Epithelial cell of prostate (primary cell): ENCODE measurements around the gene KCNK5.

Experiments
- DNase-seq: peaks from one replicate; pipeline ENCODE4 v3.0.0-alpha.2; 2011; ENCODE audit warnings: low read depth, low spot score
- H3K27ac ChIP-seq: fragments of 450-650 bp; 2 replicates; pipeline ENCODE4 v1.5.1; 2017; ENCODE audit warnings: mild to moderate bottlenecking

The KCNK5 gene

DNA sequence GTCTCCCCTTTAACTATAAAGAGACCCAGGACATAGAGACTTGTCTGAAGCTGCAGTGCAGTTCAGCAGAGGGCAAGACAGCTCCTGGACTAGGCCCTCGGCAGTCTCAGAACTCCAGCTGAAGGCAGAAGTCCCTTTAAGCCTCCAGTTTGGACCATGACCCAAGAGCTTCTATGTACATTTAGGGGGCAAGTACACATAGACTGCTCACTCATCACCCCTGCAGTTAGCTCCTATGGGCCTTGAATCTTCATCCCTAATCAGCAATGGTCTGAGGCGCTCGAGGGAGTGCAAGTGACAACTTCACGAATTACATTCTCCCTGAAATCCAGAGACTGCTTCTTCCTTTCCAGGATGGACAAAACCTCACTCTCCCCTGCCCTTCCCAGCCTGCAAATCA lies 47.4 kb downstream of the KCNK5 start:
- DNase-seq: no peak
- H3K27ac ChIP-seq: no peak overlapping the region

DNA sequence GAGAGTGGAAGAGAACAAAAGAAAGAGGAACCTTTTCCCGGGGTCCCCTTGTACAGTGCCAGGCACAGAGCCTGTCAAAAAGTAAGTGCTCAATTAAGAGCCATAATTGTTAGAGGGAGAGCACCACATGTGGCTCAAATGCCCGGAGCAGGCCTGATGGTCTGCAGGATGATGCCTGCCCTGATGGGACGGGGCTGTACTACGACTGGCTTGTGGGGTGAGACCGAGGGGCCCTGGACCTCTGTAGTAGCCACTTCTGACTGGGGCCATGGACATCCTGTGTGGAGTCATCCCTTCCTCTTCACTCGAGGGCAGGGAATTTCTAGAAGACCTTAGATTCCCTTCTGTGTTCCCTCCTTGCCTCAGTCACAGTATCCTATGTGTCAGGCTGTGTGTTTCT lies 47.9 kb downstream of the KCNK5 start:
- H3K27ac ChIP-seq: no peak overlapping the region
- no peak for DNase-seq

DNA sequence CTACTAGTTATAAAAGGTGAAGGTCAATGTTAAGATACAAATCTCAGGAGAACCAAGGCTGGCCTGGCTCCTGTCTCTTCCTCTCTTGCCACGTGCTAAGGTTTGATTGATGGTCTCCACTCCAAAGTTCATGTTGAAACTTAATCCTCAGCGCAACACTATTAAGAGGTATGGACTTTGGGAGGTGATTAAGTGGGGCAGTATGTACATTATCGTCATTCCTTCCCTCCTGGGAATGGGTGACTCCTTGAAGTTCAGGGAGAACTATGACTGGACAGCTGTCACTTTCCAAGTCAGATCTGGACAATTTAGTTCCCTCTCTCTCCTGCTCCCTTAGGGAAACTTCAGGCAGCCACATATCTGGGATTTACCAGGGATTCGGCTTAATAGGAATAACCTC lies 50.5 kb downstream of the KCNK5 start:
- no peak for DNase-seq
- no peak overlapping the region for H3K27ac ChIP-seq

DNA sequence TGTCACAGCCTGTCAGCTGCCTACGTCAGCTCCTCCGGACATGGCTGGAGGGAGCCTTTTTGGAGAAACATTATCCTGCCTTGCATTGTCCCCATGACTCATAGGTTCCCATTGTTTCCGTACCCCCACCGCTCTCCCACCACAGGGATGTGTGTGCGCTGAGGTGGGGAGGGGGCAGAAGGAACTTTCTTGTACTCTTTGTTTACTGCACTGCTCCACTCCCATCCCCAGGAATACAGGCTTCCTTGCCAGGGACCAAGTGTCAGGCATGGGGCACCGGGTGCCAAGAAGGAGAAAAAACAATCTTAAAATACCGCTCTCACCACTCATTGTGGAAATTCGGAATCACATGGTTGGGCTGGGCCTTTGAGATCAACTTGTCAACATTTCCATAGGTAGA lies 51.0 kb downstream of the KCNK5 start:
- no peak overlapping the region for H3K27ac ChIP-seq
- no peak for DNase-seq

DNA sequence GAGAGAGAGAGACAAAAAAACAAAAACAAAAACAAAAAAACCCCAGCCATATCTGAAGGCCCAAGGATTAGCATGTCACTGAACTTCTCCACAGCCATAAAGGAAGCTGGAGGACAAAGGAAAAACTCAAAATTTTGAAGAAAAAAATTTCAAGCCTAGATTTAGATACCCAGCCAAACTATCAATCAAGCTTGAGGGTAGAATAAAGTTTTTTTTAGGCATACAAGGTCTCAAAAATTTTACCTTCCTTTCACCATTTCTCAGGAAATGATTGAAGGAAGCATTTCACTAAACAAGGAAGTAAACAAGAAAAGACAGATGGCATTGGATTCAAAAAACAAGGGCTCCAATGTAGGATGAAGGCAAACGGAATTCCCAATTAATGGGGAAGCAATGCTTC lies 52.1 kb downstream of the KCNK5 start:
- DNase-seq: no peak
- no peak overlapping the region for H3K27ac ChIP-seq

DNA sequence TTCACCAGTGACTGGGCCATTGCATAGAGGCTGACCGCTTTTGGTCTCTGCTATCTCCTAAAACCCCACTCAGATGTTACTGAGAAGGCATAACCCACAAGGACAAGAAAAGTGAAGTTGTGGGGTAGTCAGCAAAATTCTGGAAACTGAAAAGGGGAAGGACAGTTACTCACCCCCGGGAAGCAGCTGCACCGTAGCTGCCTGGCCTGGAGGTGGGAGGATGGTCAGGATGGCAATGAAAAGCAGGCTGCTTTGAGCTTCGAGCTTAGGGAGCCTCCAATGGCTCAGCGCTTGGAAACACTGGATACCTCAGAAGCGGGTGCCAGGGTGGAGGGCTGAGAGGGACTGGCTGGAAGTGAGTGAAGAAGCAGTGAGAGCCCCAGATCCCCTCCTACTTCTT lies 56.0 kb downstream of the KCNK5 start:
- DNase-seq: no peak
- no peak overlapping the region for H3K27ac ChIP-seq

DNA sequence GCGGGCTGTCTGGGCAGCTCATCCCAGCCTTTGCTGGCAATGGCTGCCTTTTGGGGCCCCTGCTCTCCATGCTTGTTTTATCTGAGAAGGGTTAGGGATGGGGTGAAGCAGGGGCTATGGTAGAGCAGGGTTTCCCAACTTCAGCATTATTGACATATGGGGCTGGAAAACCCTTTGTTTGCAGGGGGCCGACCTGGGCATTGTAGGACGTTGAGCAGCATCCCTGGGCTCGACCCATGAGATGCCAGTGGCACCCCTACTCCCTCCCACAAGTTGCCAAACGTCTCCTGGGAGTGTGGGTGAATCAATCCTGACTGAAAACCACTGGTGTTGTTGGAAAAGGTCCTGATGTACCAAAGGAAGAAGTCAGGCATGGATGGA lies 56.9 kb downstream of the KCNK5 start:
- H3K27ac ChIP-seq: no peak overlapping the region
- DNase-seq: no peak

DNA sequence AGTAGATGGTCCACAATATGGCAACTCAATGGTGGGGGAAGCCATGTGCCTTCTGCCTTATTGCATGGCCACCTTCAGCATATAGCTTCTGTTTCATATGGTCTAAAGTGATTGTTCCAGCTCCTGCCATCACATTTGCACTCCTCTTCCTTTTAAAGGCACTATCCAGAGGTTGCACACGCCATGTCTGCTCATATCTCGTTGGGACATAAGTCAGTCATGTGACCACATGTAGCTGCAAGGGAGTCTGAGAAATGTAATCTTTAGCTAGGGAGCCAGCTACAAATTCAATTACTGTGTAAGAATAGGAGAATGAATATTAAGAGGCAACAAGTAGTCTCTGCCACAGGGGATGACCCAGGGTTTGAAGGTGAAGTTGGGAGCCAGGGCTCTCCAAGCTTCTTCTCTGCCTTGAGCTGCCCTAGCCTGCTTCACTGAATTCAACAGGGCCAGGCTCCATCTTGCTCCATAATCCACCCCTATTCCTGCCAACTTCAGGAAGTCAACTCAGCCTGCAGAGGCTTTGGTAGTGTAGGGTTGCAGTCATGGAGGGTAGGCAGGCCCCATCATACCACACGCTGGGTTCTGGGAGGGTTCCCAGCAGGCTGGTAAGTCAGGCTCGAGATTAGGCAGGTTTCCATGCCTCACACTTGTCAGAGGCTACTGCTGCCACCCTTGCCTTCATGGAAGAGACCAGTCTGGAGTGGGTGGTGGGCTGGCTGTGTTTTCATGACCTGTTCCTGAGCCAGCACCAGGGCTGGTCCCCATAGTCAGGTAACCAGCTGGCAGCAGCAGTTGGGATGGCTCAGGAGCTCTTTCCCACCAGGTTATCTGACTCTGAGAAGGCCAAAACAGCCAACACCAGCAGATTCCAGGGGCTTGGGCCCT lies 57.5 kb downstream of the KCNK5 start:
- no peak overlapping the region for H3K27ac ChIP-seq
- DNase-seq: no peak

DNA sequence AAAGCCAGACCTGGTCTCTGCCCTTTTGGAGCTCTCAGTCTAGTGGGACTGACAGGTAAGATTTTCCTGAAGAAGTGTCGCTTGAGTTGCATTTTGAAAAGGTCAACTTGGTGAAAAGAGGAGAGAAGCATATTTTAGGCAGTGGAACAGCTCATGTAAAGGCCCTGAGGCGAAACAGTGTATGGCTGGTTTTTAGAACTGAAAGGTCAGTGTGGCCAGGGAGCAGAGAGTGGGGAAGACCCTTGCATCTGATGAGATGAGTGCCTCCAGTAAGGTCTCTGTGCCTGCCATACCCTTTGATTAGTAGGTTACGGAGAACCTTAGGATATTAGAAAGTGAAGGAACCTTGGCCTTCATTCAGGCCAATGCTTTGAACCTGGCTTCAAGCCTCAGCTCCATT lies 58.4 kb downstream of the KCNK5 start:
- no peak overlapping the region for H3K27ac ChIP-seq
- no peak for DNase-seq

DNA sequence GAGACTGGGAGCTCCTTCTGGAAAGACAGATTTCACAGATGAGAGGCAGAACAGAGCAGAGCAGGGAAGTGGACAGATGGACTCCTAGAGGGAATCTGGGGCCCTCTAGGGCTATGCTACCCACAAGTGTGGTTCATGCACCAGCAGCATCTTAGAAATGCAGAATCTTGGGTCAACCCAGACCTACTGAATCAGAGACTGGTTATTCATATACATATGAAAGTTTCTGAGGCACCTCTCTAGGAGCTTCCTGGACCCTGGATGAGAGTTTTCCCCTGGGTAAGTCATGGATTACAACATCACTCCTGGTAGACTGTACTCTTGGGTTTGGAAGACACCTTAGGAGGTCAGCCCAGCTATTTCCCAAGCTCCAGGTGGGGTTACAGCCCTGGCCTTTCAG lies 58.9 kb downstream of the KCNK5 start:
- no peak for DNase-seq
- no peak overlapping the region for H3K27ac ChIP-seq

DNA sequence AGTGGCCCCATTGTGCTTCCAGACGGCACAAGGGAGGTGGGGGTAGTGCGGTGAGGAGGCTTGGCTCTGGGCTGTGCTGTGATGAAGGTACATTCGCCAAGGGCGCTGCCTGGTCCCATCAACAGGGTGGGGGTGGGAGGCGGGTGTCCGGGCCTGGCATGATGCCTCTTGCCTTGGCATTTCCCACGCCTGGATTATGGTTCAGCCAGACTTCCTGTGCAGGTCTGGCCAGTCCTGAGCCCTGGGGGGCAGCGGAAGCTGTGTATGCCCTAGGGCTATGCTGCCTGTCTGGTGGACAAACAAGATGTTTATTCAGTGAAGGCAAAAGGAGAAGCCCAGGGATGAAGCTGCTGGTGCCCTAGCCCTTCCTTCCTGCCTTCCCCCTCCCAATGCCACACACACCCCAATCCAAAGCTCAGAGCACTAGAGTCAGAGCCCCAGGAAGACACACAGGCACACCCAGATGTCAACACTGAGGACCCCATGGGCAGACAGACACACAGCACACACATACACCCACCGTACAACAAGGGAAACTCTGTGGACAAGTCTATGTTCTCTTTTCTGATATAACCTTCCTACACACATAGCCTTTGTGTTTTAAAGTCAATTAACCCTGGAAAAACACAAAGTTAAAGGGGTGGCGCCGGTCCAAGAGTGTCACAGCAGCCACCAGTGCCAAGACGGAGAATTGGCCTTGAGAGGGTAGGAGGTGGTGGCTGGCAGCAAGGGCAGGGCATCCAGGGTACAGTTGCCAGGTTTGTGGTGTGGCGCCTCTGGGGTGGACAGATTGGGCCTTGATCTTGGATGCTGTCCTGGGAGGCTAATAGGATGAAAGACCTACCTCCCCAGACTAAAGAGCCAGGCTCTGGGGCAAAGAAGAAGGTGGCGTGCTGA lies 59.6 kb downstream of the KCNK5 start:
- H3K27ac ChIP-seq: no peak overlapping the region

DNA sequence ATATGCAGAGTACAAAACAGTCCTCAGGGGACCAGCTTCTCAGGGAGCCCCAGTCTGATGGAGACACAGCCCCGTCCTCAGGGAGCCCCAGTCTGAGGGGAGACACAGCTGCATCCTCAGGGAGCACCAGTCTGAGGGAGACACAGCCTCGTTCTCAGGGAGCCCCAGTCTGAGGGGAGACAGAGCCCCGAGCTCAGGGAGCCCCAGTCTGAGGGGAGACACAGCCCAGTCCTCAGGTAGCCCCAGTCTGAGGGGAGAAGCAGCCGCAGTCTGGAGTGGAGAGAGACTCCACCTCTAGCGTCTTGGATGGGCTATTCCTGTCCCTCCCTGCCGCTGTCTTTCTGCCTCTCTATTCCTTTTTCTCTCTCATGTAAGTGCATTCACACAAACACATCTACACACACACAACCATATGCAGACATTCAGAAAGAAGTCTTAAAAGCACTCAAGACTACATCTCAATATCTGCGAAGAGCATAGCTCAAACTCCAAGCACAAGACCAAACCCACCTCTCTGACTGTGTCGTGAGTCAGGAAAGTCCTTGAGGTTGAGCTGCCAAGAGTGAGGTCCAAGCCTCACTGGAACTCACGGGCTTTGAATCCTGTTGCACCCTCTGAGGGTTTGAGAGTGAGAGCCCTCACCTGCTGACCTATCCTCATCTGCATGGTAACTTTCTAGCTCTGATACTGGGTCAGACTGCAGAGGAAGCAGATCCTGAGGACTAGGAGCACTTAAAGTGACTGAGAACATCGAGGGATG lies 61.2 kb downstream of the KCNK5 start:
- H3K27ac ChIP-seq: no peak overlapping the region
- no peak for DNase-seq

More for the DNA sequence above, 59.6 kb downstream of the KCNK5 start:
- no peak for DNase-seq

DNA sequence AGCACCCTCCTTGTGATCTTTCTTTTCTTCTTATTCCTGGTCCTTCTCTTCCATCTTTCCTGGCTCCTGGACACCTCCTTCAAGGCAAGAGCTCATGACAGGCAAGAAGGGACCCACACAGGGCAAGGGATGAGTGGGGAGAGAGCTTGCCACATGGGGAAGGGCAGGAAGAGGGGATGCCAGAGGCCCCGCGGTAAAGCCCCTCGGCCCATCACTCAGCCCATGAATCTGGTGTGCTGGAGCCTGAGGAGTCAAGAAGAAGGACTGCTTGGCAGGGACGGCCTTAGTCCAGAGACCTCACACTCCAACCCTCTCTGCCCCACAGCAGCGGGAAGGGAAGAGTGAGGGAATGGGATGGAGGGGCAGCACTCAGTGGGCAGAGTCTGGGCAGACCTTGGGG lies 62.0 kb downstream of the KCNK5 start:
- no peak overlapping the region for H3K27ac ChIP-seq
- no peak for DNase-seq

DNA sequence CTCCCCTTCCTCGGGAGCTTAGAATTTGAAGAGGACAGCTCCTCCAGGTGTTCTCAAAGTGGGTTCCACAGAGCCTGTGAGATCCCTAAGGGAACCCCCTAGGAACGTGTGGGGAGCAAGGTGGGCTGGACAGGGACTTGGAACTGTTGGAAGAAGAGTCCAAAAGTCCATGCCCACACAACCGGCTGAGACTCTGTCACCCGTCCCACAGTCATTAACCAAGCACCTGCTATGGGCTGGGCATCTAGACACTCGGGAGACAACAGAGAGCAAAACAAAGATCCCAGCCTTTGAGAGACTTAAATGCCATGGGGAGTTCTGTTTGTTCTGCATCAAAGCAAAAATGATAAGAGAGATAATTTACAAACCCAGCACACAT lies 62.4 kb downstream of the KCNK5 start:
- DNase-seq: no peak
- no peak overlapping the region for H3K27ac ChIP-seq

DNA sequence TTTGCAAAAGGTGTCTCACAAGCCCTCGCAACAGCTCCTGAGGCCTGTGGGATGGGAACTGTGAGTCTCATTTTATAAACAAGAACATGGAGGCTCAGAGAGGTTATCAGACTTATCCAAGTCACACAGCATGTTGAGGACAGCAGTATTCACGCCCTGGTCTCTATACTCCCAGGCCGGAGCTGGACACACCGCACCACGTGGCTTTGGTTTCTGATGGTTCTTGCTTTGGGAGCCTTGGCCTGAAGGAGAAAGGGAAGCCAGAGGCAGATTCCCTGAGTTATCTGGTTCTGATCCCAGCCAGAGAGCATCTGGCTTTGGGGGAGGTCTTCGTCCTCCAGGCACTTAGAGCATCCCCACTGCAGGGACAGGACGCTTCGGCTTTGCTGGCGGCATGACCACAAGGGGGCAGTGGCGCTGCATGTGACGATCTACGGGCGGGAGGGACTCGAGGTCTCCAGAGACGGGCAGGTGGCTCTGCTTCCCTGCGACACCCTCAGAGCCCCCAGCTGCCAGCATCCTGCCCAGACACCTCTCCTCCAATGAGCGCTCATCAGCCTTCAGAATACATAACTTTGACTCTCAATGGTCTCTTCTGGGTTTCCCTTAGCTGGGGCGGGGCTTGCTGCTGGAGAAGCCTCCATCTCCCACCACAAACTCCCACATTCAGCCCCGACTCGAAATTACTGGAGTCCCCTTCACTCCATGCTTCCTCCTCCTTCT lies 62.9 kb downstream of the KCNK5 start:
- DNase-seq: no peak
- H3K27ac ChIP-seq: no peak overlapping the region

DNA sequence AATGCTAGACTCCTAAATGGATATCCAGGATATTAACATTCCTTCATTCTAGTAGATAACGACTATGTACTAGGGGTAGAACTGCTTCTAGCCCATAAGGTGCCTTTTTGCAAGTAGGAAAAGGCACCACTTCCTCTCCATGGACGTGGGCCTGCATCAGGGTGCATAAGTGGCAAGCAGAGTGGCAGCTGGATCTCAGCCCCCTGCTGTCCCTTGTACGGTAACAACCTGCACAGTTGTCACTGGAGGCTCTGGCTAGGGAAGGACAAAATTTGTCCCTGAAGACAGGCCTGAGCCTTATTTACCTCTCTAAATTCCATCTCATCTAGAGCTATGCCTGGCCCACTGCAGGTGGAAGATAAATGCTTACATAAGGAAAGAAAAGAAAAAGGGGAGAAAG lies 71.8 kb downstream of the KCNK5 start:
- no peak for DNase-seq
- H3K27ac ChIP-seq: no peak overlapping the region

DNA sequence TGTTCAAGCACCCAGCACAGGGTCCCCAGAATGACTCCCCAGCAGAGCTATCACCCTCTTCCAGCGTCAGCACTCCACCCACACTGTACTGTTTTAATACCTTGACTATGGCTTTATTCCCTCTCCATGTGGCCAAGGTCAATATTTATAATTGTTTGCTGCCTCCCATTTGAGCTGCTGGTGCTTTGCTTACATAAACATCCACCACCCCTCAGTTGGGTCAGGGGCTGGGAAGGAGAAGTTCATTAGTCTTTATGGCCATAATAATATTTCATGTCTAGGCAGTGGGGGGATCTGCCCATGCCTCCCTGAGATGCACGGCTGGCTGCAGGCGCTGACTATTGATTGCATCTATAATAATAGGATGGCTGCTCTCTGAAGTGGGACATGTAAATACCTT lies 72.5 kb downstream of the KCNK5 start:
- H3K27ac ChIP-seq: no peak overlapping the region
- no peak for DNase-seq

DNA sequence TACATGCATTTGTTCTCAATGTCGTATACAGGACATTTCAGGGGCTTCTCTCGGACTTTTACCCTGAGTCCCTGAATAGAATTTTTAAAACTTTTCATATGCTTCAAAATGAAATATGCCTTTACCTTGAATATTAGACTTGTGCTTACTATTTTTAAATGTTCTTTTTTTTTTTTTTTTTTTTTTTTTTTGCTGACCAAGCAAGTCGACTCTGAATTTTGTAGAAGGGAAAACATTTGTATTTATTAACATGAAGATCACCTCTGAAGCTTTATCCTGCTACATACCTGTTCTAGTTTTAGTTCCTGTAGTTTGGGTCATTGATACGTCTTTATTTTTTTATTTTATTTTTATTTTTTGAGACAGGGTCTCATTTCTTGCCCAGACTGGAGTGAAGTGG lies 74.6 kb downstream of the KCNK5 start:
- no peak for DNase-seq
- no peak overlapping the region for H3K27ac ChIP-seq

DNA sequence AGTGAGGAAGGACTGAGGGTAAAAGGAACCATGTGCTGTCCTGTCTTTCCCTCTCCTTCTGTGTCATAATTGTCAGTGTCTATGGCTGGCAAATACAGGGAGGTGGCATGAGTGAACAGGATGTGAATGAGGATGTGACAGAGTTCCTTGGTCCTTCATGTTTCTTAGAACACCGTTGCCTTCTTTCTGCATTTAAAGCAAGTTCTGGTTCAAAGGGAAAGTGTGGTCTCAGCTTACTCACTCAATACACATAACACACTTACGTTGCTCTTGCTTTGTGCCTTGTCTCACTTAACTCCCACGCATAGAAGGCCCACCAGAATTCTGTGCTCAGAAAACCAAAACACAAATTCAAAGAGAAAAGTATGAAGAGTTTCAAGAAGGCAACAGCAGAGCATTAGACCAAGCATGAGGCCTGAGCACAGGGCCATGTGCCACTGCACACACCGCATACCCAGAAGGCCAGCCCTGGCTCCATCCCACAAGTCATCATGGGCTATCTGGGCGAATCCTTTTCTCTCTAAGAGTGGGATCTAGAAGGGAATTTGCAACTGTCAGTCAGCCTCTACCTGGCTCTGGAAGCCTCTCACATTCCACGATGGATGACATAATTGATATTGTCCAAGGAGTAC lies 75.4 kb downstream of the KCNK5 start:
- H3K27ac ChIP-seq: no peak overlapping the region
- no peak for DNase-seq

DNA sequence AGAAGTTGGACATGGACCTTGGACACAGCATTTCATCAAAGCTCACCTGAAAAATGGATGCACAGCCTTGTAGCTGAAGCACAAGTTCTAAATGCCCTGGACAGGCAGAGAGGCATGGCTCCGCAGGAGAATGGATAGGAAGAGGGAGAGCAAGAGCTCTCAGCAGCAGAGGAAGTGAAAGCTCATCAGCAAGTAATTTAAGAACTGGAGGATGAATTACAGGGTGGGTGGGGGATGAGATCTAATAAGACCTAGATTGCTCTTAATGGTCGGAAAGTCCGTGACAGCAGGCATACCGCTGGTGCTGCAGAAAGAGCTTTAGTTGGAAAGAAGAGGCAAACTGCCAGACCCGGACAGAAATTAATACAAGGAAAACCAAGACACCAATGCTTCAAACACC lies 77.0 kb downstream of the KCNK5 start:
- no peak for DNase-seq
- H3K27ac ChIP-seq: no peak overlapping the region
